Upper lobe of right lung (tissue), 1 donor: ENCODE results near the gene DMWD. TPM values are rescaled to one million over a fixed set of nuclear protein-coding genes. Genes with fewer than 3 reads are reported as not detected.
A peak's percentile ranks its signal among the peaks of the same experiment; 100 is the strongest.

Experiments
- ATAC-seq: fragments of 200-7000 bp; cut with Tn5 transposase; one replicate; pipeline ENCODE4 v1.9.1; 2020; ENCODE audit warnings: mild to moderate bottlenecking, moderate library complexity
- DNase-seq: peaks from one replicate; pipeline ENCODE4 v3.0.0-alpha.2; 2020
- H3K27ac ChIP-seq: fragments of 200-600 bp; one replicate; pipeline ENCODE4 v1.8.0; 2022
- H3K27me3 ChIP-seq: fragments of 200-600 bp; one replicate; pipeline ENCODE4 v1.8.0; 2022; ENCODE audit warnings: mild to moderate bottlenecking
- H3K36me3 ChIP-seq: fragments of 200-600 bp; one replicate; pipeline ENCODE4 v1.8.0; 2022
- H3K4me1 ChIP-seq: fragments of 200-600 bp; one replicate; pipeline ENCODE4 v1.8.0; 2022
- H3K4me3 ChIP-seq: fragments of 200-600 bp; one replicate; pipeline ENCODE4 v1.8.0; 2022; ENCODE audit warnings: mild to moderate bottlenecking
- H3K9me3 ChIP-seq: fragments of 200-600 bp; one replicate; pipeline ENCODE4 v1.8.0; 2022
- CTCF ChIP-seq: fragments of 200-600 bp; IDR thresholded peaks from one replicate; pipeline ENCODE4 v1.8.0; 2022; ENCODE audit warnings: antibody characterized with exemption
- intact Hi-C: fragments of 100-400 bp; cut with DNase I; formaldehyde crosslinking; loops from one replicate; pipeline ENCODE4 v1.11.0; 2022
- total RNA-seq: library from RNA; stranded (reverse); fragmentation: NEBNext Ultra II Directional; extraction: Animal tissue kit (Norgen Biotek cat#: 25700); gene quantifications from one replicate; pipeline ENCODE4 v1.2.1, GENCODE V29; 2021
- donor health status: DM: no; HTN: yes; CAD: no; lungs with severe emphysema.

Gene DMWD
- total RNA-seq, 1 donor from 2014 or later, result 58.7 TPM

GRCh38 chr19:45774765-45775164, 17.9 kb downstream of the DMWD start:
- intact Hi-C loops, result no loop called here
- Histone ChIP-seq H3K27me3 (no peaks in the 10 kb centered on the region), H3K9me3 (no peaks in the 10 kb centered on the region), H3K4me3 (no peak overlapping the region), H3K36me3 (peaks cover 15% of the 10 kb centered on the region), H3K27ac (no peak overlapping the region), H3K4me1 (peaks cover 16% of the 10 kb centered on the region)
- DNase-seq (no peak), ATAC-seq (no peak)
- TF ChIP-seq CTCF, result no peak

DNA sequence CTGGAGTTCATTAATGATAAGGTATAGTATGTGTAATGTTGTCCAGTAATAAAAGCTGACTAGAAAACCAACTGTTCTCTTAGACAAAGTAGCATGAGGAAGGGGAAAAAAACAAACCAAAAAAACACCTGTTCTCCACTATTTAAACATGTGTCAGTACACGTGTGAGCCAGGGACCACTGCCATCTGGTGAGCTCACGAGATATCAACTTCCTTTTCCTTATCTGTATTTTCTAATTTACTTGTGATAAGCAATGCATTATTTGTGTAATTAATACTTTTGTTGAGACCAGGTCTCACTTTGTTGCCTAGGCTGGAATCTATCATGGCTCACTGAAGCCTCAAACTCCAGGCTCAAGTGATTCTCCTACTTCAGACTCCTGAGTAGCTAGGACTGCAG, 19.3 kb downstream of the DMWD start:
- Histone ChIP-seq H3K4me1 (peaks cover 7% of the 10 kb centered on the region), H3K27me3 (no peaks in the 10 kb centered on the region), H3K9me3 (no peaks in the 10 kb centered on the region), H3K36me3 (peaks cover 15% of the 10 kb centered on the region), H3K4me3 (no peak overlapping the region), H3K27ac (no peak overlapping the region)
- intact Hi-C loops, result no loop called here
- no peak for DNase-seq
- no peak for TF ChIP-seq CTCF
- no peak for ATAC-seq

DNA sequence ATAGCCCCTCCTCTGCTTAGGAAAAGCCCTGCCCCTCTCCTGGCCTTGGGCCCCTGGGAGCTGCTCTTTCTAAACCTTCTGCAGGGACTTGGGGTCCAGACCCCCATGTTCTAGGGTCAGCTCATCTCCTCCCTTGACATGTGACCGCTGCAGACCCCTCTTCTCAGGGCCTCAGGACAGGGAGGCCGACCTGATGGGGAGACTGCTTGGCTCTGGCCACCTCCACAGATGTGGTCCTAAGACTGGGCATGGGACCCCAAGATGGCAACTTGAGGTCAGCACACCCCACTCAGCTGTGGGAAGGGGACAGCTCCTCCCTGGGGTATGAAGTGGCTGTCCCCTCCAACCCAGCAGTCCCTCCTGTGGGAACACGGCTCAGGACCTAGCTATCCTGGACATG, 19.7 kb downstream of the DMWD start:
- no peaks in the 10 kb centered on the region for H3K27me3 ChIP-seq
- no peaks in the 10 kb centered on the region for H3K9me3 ChIP-seq
- no peak overlapping the region for H3K4me3 ChIP-seq
- no peak for TF ChIP-seq CTCF
- no peak overlapping the region for H3K27ac ChIP-seq
- peaks cover 10% of the 10 kb centered on the region for H3K4me1 ChIP-seq
- DNase-seq (no peak), ATAC-seq (no peak)
- peaks cover 15% of the 10 kb centered on the region for H3K36me3 ChIP-seq
- intact Hi-C loops, result no loop called here

- no peaks in the 10 kb centered on the region for H3K9me3 ChIP-seq
- TF ChIP-seq CTCF, result no peak
- DNase-seq (no peak), ATAC-seq (no peak)
- no peak overlapping the region for H3K27ac ChIP-seq
- intact Hi-C loops, result no loop called here
- peaks cover 10% of the 10 kb centered on the region for H3K36me3 ChIP-seq
- H3K4me1 ChIP-seq, result peaks cover 14% of the 10 kb centered on the region
- H3K27me3 ChIP-seq, result no peaks in the 10 kb centered on the region
- no peak overlapping the region for H3K4me3 ChIP-seq
Measured at GRCh38 chr19:45772130-45772840, 20.4 kb downstream of the DMWD start.

- H3K4me1 ChIP-seq, result peaks cover 19% of the 10 kb centered on the region
- ATAC-seq (no peak), DNase-seq (no peak)
- peaks cover 2% of the 10 kb centered on the region for H3K36me3 ChIP-seq
- H3K27me3 ChIP-seq, result no peaks in the 10 kb centered on the region
- no peak for TF ChIP-seq CTCF
- H3K4me3 ChIP-seq, result peak overlapping the region; percentile 69
- peak overlapping the region; percentile 86 for H3K27ac ChIP-seq
- no peaks in the 10 kb centered on the region for H3K9me3 ChIP-seq
- intact Hi-C loops, result no loop called here
Measured at GRCh38 chr19:45771311-45771933, 21.2 kb downstream of the DMWD start.
